ENCODE results near the gene C10orf62. TPM values are rescaled to one million over a fixed set of nuclear protein-coding genes. Genes with fewer than 3 reads are reported as not detected.

C10orf62 gene
- total and polyA plus RNA-seq, 7 experiments from 2014 or later: not detected

GRCh38 chr10:97597778-97598177 lies 8.3 kb downstream of the C10orf62 start:
- H3K9me3 Mint-ChIP-seq: no peaks in the 10 kb centered on the region
- no peaks in the 10 kb centered on the region for H3K4me1 Mint-ChIP-seq
- POLR2A ChIA-PET: no interaction called here
- no peak overlapping the region for H3K4me3 Mint-ChIP-seq
- no peaks in the 10 kb centered on the region for H3K9me3 ChIP-seq (ENCODE audit: control insufficient read depth in 2 of 3, low read length in 3 of 3)
- ATAC-seq (no peak), DNase-seq (no peak)
- no peaks in the 10 kb centered on the region for H3K27me3 Mint-ChIP-seq
- no peak overlapping the region for H3K4me3 ChIP-seq (ENCODE audit: low read length)
- H3K36me3 Mint-ChIP-seq: no peaks in the 10 kb centered on the region
- no peak overlapping the region for H3K27ac ChIP-seq (ENCODE audit: low read depth, low read length)
- no peaks in the 10 kb centered on the region for H3K27me3 ChIP-seq (ENCODE audit: control insufficient read depth in 2 of 2, insufficient read depth in 2 of 2, low read length in 2 of 2)
- H3K36me3 ChIP-seq (ENCODE audit: control insufficient read depth in 2 of 3, insufficient read depth in 3 of 3, low read length in 3 of 3): no peaks in the 10 kb centered on the region
- intact Hi-C loops (cut with micrococcal nuclease): no loop called here
- H3K27ac Mint-ChIP-seq: peak overlapping the region in 1 of 9 donors; percentile 10
- no peaks in the 10 kb centered on the region for H3K4me1 ChIP-seq (ENCODE audit: control insufficient read depth in 2 of 2, insufficient read depth in 2 of 2, low read length in 2 of 2)
- CTCF ChIA-PET: no interaction called here

- no peak overlapping the region for H3K27ac ChIP-seq (ENCODE audit: low read depth, low read length)
- intact Hi-C loops (cut with micrococcal nuclease): no loop called here
- no peaks in the 10 kb centered on the region for H3K4me1 ChIP-seq (ENCODE audit: control insufficient read depth in 2 of 2, insufficient read depth in 2 of 2, low read length in 2 of 2)
- H3K27me3 ChIP-seq (ENCODE audit: control insufficient read depth in 2 of 2, insufficient read depth in 2 of 2, low read length in 2 of 2): no peaks in the 10 kb centered on the region
- no peaks in the 10 kb centered on the region for H3K36me3 ChIP-seq (ENCODE audit: control insufficient read depth in 2 of 3, insufficient read depth in 3 of 3, low read length in 3 of 3)
- CTCF ChIA-PET: no interaction called here
- Mint-ChIP-seq H3K27me3 (no peaks in the 10 kb centered on the region), H3K27ac (no peak overlapping the region), H3K36me3 (no peaks in the 10 kb centered on the region), H3K4me1 (no peaks in the 10 kb centered on the region), H3K4me3 (no peak overlapping the region), H3K9me3 (no peaks in the 10 kb centered on the region)
- POLR2A ChIA-PET: no interaction called here
- H3K4me3 ChIP-seq (ENCODE audit: low read length): no peak overlapping the region
- DNase-seq (no peak), ATAC-seq (no peak)
- no peaks in the 10 kb centered on the region for H3K9me3 ChIP-seq (ENCODE audit: control insufficient read depth in 2 of 3, low read length in 3 of 3)
Observed at GRCh38 chr10:97598407-97599271, 9.1 kb downstream of the C10orf62 start.

GRCh38 chr10:97599272-97599619 lies 9.7 kb downstream of the C10orf62 start:
- Mint-ChIP-seq H3K27ac (no peak overlapping the region), H3K36me3 (no peaks in the 10 kb centered on the region), H3K4me3 (no peak overlapping the region), H3K9me3 (no peaks in the 10 kb centered on the region), H3K4me1 (no peaks in the 10 kb centered on the region), H3K27me3 (no peaks in the 10 kb centered on the region)
- ChIA-PET CTCF (no interaction called here), POLR2A (no interaction called here)
- Histone ChIP-seq H3K9me3 (ENCODE audit: control insufficient read depth in 2 of 3, low read length in 3 of 3) (no peaks in the 10 kb centered on the region), H3K4me3 (ENCODE audit: low read length) (no peak overlapping the region), H3K27ac (ENCODE audit: low read depth, low read length) (no peak overlapping the region), H3K36me3 (ENCODE audit: control insufficient read depth in 2 of 3, insufficient read depth in 3 of 3, low read length in 3 of 3) (no peaks in the 10 kb centered on the region), H3K27me3 (ENCODE audit: control insufficient read depth in 2 of 2, insufficient read depth in 2 of 2, low read length in 2 of 2) (no peaks in the 10 kb centered on the region), H3K4me1 (ENCODE audit: control insufficient read depth in 2 of 2, insufficient read depth in 2 of 2, low read length in 2 of 2) (no peaks in the 10 kb centered on the region)
- no peak for ATAC-seq
- intact Hi-C loops (cut with micrococcal nuclease): no loop called here
- no peak for DNase-seq

GRCh38 chr10:97600616-97601015 lies 11.1 kb downstream of the C10orf62 start:
- Mint-ChIP-seq H3K36me3 (no peaks in the 10 kb centered on the region), H3K4me3 (no peak overlapping the region), H3K27ac (no peak overlapping the region), H3K9me3 (no peaks in the 10 kb centered on the region), H3K27me3 (peaks cover 0 to under 1% (median 0%) of the 10 kb centered on the region in 5 donors), H3K4me1 (no peaks in the 10 kb centered on the region)
- Histone ChIP-seq H3K27me3 (ENCODE audit: control insufficient read depth in 2 of 2, insufficient read depth in 2 of 2, low read length in 2 of 2) (no peaks in the 10 kb centered on the region), H3K36me3 (ENCODE audit: control insufficient read depth in 2 of 3, insufficient read depth in 3 of 3, low read length in 3 of 3) (no peaks in the 10 kb centered on the region), H3K4me3 (ENCODE audit: low read length) (no peak overlapping the region), H3K9me3 (ENCODE audit: control insufficient read depth in 2 of 3, low read length in 3 of 3) (no peaks in the 10 kb centered on the region), H3K4me1 (ENCODE audit: control insufficient read depth in 2 of 2, insufficient read depth in 2 of 2, low read length in 2 of 2) (no peaks in the 10 kb centered on the region), H3K27ac (ENCODE audit: low read depth, low read length) (no peak overlapping the region)
- POLR2A ChIA-PET: no interaction called here
- no peak for ATAC-seq
- intact Hi-C loops (cut with micrococcal nuclease): no loop called here
- no peak for DNase-seq
- CTCF ChIA-PET: no interaction called here

- ChIA-PET POLR2A (no interaction called here), CTCF (no interaction called here)
- Histone ChIP-seq H3K27ac (ENCODE audit: low read depth, low read length) (no peak overlapping the region), H3K4me1 (ENCODE audit: control insufficient read depth in 2 of 2, insufficient read depth in 2 of 2, low read length in 2 of 2) (no peaks in the 10 kb centered on the region), H3K9me3 (ENCODE audit: control insufficient read depth in 2 of 3, low read length in 3 of 3) (no peaks in the 10 kb centered on the region), H3K36me3 (ENCODE audit: control insufficient read depth in 2 of 3, insufficient read depth in 3 of 3, low read length in 3 of 3) (no peaks in the 10 kb centered on the region), H3K4me3 (ENCODE audit: low read length) (no peak overlapping the region), H3K27me3 (ENCODE audit: control insufficient read depth in 2 of 2, insufficient read depth in 2 of 2, low read length in 2 of 2) (no peaks in the 10 kb centered on the region)
- H3K36me3 Mint-ChIP-seq: no peaks in the 10 kb centered on the region
- no peaks in the 10 kb centered on the region for H3K9me3 Mint-ChIP-seq
- peaks cover 0 to 5% (median 2%) of the 10 kb centered on the region in 5 donors for H3K27me3 Mint-ChIP-seq
- DNase-seq (no peak), ATAC-seq (no peak)
- H3K4me3 Mint-ChIP-seq: no peak overlapping the region
- intact Hi-C loops (cut with micrococcal nuclease): no loop called here
- no peak overlapping the region for H3K27ac Mint-ChIP-seq
- H3K4me1 Mint-ChIP-seq: no peaks in the 10 kb centered on the region
Observed at GRCh38 chr10:97601268-97602215, 12.0 kb downstream of the C10orf62 start.

GRCh38 chr10:97607095-97607636 lies 17.6 kb downstream of the C10orf62 start:
- DNase-seq: no peak
- Histone ChIP-seq H3K9me3 (ENCODE audit: control insufficient read depth in 2 of 3, low read length in 3 of 3) (no peaks in the 10 kb centered on the region), H3K36me3 (ENCODE audit: control insufficient read depth in 2 of 3, insufficient read depth in 3 of 3, low read length in 3 of 3) (no peaks in the 10 kb centered on the region), H3K4me1 (ENCODE audit: control insufficient read depth in 2 of 2, insufficient read depth in 2 of 2, low read length in 2 of 2) (no peaks in the 10 kb centered on the region), H3K4me3 (ENCODE audit: low read length) (no peak overlapping the region), H3K27me3 (ENCODE audit: control insufficient read depth in 2 of 2, insufficient read depth in 2 of 2, low read length in 2 of 2) (no peaks in the 10 kb centered on the region), H3K27ac (ENCODE audit: low read depth, low read length) (no peak overlapping the region)
- Mint-ChIP-seq H3K4me3 (no peak overlapping the region), H3K4me1 (no peaks in the 10 kb centered on the region), H3K27ac (no peak overlapping the region), H3K9me3 (no peaks in the 10 kb centered on the region), H3K36me3 (no peaks in the 10 kb centered on the region), H3K27me3 (peaks cover 0 to 8% (median 4%) of the 10 kb centered on the region in 5 donors)
- ATAC-seq: no peak
- intact Hi-C loops (cut with micrococcal nuclease): no loop called here
- ChIA-PET CTCF (no interaction called here), POLR2A (no interaction called here)
